HG03565 (cell line): ENCODE data around the gene SAG.
"Not testable (repeated sequence)": the region's sequence is repeated elsewhere in the genome, so short reads cannot be mapped to it uniquely, and the experiment has no call there.

Experiments
- ATAC-seq: cut with Tn5 transposase; IDR thresholded peaks from one replicate; pipeline ENCODE4 v1.9.1; 2021; ENCODE audit warnings: mild to moderate bottlenecking, moderate library complexity; ENCODE audit not compliant: unreplicated experiment

Gene SAG

DNA sequence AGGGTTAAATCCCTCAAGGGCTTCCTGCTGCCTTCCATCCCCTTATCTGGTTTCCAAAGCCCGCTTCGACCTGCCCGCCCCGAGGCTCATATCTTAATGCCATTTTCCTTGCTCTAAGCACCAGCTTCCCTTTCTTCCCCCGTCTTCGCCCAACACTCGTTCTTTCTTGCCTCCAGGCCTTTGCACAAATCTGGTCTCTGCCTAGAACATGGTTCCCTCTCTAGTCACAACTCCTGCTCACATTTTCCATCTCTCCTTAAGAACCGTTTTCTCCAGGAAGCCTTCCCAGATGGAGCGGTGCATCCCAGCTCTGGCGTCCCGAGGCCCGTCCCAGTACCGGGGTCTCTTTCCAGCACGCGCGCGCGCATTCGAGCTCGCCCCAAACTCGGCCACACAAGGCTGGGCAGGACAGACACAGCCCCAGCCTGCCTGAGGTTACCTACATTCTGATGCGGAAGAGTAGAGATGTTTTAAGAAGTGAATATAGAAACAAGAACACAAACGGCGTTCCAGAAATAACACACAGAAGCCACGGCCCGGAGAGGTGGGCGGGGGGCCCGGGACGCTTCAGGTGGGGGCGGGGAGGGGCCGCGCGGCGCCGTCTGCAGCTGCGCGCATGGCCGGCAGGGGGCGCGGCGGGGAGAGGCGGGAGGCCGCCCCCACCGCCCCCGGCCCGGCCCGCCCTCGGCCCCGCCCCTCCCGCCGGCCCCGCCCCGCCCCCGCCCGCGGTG, 46.3 kb downstream of the SAG start, which contains the start of gene DGKD:
DGKD (plus strand) TSS at position 726 of the 731 bp plus-strand sequence. CDS start 25 bp downstream, outside the sequence.
- ATAC-seq = peak; percentile 29

DNA sequence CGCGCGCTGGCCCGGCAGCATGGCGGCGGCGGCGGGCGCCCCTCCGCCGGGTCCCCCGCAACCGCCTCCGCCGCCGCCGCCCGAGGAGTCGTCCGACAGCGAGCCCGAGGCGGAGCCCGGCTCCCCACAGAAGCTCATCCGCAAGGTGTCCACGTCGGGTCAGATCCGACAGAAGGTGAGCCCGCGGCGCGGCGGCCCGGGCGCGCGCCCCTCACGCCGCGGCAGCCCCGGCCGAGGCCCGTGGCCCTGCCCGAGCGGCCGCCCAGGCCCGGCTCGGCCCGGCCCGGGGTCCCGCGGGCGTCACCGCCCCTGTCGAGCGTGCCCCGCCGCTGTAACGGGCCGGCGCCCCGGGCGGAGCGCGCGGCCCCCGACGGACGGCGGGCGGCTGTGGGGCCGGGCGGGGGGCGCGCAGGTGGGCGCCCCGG, 46.9 kb downstream of the SAG start:
- ATAC-seq = peak; percentile 22

DNA sequence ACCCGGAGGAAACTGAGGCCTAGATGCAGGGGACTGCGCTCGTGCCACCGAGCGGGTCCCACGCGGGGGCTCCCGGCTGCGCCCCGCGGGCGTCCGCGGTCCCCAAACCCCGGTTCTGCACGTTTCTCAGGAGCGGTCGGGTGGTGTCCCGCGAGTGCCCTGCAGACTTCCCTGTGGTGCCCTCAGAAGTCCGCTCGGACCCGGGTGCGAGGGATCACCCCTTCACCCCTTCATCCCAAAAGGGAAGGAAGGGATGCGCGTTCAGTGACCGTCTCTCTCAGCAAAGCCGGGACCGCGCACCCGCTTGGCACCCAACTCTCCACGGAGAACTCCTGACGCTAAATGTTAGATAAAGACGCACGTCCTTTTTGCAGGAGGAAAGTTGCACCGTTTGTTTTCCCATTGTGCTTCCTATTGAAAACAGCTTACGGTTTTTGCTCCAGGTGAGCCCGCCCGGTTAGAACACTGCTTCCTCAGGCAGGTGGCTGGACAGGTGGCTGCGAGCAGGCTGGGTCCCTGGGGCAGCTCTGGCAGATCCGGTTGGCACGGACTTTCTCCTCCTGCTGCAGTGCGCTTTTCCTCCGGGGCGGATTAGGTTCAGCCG, 47.5 kb downstream of the SAG start:
- no peak for ATAC-seq

DNA sequence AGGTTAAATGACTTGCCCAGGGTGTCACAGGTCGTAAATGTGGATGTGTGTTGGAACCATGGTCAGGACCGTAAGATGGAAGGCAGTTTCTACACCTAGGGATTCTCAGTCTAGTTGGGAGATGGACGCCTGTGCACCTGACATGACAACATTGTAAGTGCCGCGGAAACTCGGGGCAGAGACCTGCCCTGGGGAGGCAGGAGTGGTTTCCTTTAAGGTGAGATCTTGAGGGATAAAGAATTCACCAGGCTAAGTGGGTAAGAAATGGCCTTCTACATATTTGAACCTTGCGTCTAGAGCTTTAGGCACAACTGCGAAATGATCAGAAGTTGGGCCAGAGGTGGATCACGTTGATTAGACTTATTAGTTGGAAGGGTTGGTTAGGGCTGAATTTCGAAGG, 48.3 kb downstream of the SAG start:
- no peak for ATAC-seq

DNA sequence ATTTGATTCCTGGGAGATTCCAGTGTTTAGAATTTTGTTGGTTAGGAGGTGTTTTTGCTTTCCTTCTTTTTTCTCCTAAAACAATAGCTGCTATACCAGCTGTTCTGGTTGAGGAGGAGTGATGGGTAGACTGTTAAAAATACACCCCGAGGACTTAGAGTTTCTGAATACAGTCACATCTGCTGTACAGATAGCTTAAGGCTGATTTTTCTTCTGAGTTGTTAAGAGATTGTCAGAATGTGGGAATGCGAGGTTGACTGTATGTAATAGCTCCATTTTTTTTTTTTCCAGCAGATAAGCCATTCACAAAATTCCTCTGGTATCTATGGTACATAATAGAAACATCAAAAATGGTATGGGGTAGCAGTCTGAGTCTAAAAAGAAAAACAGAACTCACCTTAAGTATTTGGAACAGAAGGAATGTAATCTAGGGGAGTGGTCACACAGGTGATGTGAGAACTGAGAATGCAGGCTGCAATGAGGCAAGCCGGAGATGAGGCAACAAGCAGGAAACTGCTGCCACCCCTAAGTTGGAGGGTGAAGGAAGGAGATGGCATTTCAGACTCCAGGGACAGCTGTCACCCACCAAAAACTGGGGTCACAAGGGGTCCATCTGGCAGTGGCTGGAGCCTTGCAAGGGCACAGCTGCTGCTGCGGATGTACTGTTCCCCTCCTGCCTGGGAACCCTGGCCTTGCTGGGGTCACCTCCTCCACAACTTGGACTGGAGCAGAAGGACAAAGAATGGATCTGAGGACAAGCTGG, 49.1 kb downstream of the SAG start:
- ATAC-seq = no peak

DNA sequence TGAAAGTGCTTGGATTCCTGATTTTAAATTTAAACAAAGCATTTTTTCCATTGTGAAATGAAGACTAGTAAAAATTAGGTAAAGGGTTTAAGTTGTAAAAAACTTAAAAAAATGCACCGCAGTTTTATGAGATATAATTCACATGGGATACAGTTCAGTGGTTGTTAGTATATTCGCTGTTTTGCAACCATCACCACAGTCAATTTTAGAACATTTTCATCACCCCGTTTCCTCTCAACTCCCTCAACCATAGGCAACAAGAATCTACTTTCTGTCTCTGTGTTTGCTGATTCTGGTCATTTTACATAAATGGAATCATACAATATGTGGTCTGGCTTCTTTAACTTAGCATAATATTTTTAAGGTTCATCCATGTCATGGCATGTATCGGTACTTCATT, 50.7 kb downstream of the SAG start:
- no peak for ATAC-seq

DNA sequence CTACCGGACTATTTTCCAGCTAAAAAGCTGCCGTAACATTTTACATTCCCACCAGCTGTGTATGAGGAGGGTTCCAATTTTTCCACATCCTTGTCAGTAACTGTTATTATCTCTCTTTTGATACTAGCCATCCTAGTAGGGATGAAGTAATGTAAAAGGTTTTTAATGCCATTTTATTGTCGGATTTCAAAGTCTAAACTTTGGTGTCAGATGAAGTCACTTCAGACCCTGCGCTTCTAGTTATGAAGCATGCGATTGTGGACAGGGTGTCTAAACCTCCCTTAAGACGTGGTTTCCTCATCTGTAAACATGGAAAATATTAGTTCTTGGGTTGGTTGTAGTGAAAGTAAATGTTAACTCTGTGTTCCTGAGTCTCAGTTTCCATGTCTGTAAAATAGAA, 51.3 kb downstream of the SAG start:
- ATAC-seq = no peak

DNA sequence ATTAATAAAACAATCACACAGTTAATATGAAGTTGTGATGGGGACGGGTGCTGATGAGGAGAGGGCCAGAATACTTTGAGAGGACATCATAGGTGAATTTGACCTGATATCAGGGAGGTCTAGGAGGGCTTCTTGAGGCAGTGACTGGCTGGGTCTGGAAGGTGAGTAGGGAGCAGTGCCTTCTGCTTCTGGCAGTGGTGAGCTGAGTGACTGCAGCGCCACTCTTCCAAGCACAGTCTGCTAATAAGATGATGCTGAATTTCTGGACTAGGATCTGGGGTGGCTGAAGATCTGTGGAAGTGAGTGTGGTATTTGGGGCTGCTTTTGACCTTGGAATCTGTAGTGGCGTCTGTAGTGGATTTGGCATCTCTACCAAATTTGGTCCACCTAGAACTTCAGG, 52.2 kb downstream of the SAG start:
- ATAC-seq = no peak

DNA sequence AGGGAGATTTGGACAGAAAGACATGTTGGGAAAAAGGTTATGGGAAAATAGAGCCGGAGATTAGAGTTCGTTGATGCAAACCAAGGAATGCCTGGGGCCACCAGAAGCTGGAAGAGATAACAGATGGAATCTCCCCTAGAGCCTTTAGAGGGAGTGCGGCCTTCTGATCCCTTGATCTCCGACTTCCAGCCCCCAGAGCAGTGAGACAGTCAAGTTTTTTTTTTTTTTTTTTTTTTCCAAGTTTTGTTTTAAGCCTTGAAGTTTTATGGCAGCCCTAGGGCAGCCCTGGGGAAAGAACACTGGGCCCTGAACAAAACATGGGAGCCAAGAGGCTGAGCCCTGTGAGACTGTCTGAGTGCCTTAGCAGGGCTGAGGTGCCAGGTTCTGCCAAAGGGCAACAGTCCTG, 53.2 kb downstream of the SAG start:
- no peak for ATAC-seq

DNA sequence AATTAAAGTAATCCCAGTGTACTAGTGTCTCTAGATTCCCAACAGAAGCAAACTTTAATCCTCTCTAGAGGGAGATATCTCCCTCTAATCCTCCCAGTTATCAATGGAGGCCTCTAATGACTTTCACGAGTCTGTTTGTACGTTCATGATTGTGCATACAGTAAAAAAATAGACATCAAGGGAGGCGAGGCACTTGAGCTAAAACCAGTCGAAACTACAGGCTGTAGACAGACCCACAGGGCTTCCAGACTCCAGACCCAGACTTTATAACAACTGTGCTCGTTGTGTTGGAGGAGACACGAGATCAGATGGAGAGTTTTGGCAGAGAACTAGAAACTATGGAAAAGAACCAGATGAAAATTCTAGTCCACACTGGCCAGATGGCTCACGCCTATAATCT, 53.7 kb downstream of the SAG start:
- no peak for ATAC-seq

DNA sequence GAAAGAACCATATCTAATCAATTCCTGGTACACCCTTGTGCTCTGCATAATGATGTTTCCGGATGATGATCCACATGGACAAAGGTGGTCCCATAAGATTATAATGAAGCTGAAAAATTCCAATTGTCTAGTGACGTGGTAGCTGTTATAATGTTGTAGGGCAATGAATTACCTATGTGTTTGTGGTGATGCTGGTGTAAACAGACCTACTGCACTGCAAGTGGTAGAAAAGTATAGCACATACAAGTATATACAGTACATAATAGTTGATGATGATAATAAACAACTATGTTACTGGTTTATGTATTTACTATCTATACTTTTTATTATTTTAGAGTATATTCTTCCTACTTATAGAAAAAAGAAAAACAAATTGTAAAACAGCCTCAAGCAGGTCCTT, 55.1 kb downstream of the SAG start:
- no peak for ATAC-seq

DNA sequence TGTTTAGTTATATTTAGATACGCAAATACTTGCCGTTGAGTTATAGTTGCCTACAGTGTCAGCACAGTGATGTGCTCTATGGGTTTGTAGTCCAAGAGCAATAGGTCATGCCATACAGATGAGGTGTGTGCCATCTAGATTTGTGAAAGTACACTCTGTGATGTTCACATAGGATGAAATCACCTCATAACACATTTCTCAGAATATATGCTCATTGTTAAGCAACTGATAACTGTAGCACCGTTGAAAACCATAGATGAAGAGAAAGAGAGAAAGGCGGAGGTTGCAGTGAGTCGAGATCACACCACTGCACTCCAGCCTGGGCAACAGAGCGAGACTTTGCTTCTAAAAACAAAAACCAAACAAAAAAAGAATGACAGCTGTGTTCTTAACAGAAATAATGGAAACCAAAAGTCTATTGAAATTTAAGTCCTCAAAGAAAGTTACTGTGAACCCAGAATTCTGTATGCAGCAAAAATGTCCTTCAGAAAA, 56.2 kb downstream of the SAG start:
- ATAC-seq = peak; percentile 51

DNA sequence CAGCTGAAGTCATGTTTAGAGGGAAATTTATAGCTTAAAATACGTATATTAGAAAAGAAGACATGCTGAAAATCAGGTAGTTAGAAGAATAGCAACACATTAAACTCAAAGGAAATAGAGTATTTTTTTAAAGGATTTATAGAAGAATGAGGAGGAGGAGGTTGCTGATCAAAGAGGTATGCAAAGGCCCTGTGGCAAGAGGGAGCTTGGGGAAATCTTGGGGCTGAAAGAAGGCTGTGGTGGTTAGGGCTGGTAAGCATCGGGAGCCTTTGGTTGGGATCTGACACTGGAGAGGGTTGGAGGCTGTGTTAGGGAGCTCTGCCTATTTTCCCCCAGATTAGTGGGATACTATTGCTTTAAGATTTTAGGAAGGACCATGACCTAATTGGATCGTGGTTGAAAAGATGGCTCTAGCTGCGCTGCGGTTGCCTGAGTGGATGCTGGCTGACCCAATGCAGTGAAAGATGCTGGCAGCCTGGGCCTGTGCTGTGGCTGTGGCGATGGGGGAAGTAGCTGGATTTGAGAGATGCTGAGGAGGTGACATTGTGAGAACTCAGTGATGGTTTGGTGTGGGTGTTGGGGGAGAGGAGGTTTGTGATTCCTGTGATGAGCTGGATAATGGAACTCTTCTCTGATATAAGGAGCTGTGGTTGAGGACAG, 58.4 kb downstream of the SAG start:
- no peak for ATAC-seq

DNA sequence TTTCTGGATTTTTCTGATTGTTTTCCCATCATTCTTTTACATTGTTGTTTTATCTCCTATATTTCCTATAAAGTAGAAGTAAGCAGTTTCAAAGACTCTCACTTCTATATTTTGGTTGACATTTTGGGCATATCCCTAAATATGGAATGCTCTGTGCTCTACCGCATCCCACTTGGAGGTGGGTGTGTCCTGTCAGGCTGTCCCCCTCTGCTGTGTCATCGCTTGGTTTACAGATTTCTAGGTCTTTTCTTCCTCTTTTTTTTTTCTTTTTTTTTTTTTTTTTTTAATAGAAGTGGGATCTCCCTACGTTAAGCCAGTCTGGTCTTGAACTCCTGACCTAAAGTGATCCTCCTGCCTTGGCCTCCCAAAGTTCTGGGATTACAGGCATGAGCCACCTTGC, 60.0 kb downstream of the SAG start:
- ATAC-seq = no peak

DNA sequence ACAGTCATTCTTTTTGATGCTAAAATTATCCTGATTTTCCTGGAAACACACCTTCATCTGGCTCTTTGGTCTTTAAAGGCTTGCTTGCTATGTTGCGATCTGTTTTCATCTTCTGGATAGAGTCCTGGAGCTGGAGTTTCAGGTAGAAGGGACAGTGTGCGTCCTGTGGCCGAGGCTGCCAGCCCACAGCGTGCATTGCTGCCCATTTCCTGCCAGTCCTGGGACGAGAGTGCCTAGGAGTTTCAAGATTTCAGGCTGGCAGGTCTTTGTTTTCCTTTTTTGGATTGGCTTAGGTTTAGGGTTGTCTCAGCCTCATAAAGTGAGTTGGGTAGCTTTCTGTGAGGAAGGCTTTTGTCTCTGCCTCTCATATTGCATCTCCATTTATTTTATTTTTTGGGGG, 61.1 kb downstream of the SAG start:
- no peak for ATAC-seq

DNA sequence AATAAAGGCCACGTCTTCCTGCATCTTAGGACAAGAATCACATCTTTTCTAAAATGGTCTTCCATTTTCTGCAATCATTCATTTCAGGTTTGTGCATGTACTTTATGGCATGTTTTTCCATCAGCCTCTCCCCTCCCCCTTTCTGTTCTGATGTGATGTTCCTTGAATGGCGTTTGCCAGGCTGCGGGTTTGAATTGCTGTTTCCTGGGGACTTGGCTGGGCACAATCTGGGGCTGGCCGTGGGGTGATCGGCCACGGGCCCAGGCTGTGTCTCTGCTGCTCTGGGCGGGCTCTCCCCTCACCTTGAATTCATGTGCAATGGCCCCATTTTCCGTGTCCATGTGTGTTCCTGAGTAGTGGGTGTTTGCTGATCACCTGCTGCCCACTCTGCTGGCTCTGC, 61.8 kb downstream of the SAG start:
- no peak for ATAC-seq

DNA sequence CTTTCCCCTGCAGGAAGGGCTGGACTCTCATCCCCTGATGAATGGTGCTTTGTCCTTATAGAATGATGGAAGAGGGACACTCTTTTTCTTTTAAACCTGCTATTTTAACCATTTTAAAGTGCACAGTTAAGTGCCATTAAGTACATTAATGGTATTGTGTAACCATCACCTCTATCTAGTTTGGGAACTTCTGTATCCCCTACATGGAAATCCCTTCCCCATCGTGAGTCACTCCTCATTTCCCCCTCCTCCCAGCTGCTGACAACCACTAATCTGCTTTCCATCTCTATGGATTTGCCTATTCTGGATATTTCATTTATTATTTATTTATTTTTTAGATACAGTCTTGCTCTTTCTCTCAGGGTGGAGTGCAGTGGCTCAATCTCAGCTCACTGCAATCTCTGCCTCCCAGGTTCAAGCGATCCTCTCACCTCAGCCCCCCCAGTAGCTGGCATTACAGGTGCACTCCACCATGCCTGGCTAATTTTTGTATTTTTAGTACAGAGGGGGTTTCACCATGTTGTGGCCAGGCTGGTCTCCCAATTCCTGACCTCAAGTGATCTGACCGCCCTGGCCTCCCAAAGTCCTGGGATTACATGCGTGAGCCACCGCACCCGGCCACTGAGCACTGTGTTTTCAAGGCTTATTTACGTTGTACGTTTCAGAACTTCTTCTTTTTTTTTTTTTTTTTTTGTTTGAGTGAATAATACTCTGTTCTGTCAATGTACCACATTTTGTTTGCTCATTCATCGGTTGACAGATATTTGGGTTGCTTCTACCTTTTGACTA, 62.5 kb downstream of the SAG start:
- ATAC-seq = no peak

DNA sequence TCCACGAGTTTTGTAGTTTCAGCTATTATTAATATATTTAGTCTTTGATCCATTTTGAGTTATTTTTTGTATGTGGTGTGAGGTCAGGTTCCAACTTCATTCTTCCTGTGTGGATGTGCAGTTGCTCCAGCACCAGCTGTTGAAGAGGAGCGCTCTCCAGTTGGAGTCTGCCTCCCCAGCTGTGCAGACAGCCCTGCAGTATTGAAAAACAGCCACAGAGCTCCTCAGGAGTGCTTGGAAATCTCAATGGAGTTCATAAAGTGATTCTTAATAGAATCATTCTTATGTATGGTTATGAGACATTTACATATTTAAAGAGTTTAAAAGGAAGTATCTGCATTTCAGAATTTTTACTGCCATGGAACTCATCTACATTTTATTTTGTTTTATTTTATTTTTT, 64.0 kb downstream of the SAG start:
- no peak for ATAC-seq

DNA sequence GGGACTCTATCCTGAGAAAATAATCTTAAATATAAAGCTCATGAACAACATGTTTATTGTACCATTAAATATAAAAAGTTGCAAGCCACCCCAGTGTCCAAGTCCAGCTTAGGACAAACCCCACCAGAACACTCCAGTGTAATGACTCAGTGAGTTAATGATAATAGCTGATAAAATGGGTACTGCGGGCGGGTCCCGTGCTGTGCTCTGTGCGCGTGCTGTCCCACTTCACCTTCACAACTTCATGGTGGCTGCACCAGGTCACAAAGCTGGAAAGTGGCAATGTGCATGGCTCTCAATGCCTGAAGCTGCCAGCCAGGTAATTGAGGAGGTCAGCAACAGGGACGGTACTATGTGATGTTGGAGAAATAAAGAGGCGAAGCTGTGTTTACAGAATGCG, 65.2 kb downstream of the SAG start:
- no peak for ATAC-seq

DNA sequence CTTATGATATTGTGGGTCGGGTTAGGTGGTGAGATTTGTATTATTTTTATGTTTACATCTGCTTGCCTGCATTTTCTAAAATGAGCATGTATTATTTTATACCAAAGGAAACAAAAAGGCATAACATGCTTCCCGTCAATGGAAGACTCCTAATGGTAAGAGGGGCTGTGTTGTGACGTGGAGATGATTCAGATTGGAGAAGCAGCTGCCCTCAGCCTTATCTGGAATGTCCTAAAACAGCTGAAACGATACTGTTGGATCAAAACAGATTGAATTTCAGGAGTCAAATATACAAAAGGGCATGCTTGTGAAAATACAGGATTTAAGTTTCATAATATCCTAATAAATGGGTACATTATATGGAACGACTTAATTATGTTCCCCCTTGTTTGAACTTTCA, 65.7 kb downstream of the SAG start:
- ATAC-seq = no peak

DNA sequence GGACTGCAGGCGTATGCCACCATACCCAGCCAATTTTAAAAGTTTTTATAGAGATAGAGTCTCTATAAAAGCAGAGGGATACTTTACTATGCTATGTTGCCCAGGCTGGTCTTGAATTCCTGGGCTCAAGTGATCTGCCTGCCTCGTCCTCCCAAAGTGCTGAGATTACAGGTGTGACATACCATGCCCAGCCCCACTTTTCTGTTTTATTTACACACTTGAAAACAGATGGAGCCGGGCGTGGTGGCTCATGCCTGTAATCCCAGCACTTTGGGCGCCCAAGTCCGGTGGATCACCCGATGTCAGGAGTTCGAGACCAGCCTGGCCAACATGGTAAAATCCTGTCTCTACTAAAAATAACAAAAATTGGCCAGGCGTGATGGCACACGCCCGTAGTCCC, 67.2 kb downstream of the SAG start:
- ATAC-seq = not testable (repeated sequence)
